Neural crest cell (in vitro differentiated cells): Measurements from ENCODE around the gene CHIC2. TPM values are rescaled to one million over a fixed set of nuclear protein-coding genes. Genes with fewer than 3 reads are reported as not detected.

ENCODE experiments used
- DNase-seq: peaks from one replicate; pipeline ENCODE4 v3.0.0; 2021; ENCODE audit warnings: low read depth, mixed read lengths, low spot score
- H3K27ac Mint-ChIP-seq: one replicate; pipeline ENCODE4 v1.8.0; 2021; ENCODE audit warnings: mild to moderate bottlenecking, mixed read lengths; ENCODE audit not compliant: unreplicated experiment
- H3K27me3 Mint-ChIP-seq: 2 replicates; pipeline ENCODE4 v1.8.0; 2021; ENCODE audit warnings: low read depth, mild to moderate bottlenecking, mixed read lengths
- H3K36me3 Mint-ChIP-seq: 2 replicates; pipeline ENCODE4 v1.8.0; 2021; ENCODE audit warnings: low read depth, mild to moderate bottlenecking, mixed read lengths
- H3K4me1 Mint-ChIP-seq: 2 replicates; pipeline ENCODE4 v1.8.0; 2021; ENCODE audit warnings: mixed read lengths
- H3K4me3 Mint-ChIP-seq: one replicate; pipeline ENCODE4 v1.8.0; 2021; ENCODE audit warnings: mild to moderate bottlenecking, mixed read lengths
- H3K9me3 Mint-ChIP-seq: 2 replicates; pipeline ENCODE4 v1.8.0; 2021; ENCODE audit warnings: mixed read lengths
- total RNA-seq: library from RNA; stranded (reverse); gene quantifications from 2 replicates; pipeline ENCODE4 v1.2.1, GENCODE V29; 2021
- TF ChIP-seq, protein P1 (sequence below): fragments of 200-600 bp; sonication (generic); conservative IDR thresholded peaks from 2 replicates; pipeline ENCODE4 v1.5.0; 2021; ENCODE audit warnings: antibody characterized with exemption, mild to moderate bottlenecking

Gene CHIC2
- total RNA-seq, 1 donor from 2014 or later, result 9.5 TPM

DNA sequence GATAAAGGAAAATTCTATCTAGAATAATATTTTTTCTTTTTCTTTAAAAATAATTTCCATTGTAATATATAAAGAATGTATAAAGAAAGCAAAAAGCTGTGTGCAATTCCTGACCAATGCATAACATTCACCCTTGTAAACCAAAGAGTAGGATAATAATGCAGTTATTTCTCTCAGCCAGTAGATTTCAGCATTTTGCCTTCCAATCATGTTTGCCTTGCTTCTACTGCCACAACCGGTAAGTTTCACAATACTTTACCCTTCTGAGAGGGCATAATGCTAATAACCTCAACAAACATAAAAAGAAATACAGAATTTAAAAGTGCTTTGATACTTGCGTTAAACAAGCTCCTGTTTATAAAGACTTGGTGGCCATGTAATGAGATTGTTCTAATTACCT lies 59.9 kb downstream of the CHIC2 start:
- TF ChIP-seq, protein P1, sequence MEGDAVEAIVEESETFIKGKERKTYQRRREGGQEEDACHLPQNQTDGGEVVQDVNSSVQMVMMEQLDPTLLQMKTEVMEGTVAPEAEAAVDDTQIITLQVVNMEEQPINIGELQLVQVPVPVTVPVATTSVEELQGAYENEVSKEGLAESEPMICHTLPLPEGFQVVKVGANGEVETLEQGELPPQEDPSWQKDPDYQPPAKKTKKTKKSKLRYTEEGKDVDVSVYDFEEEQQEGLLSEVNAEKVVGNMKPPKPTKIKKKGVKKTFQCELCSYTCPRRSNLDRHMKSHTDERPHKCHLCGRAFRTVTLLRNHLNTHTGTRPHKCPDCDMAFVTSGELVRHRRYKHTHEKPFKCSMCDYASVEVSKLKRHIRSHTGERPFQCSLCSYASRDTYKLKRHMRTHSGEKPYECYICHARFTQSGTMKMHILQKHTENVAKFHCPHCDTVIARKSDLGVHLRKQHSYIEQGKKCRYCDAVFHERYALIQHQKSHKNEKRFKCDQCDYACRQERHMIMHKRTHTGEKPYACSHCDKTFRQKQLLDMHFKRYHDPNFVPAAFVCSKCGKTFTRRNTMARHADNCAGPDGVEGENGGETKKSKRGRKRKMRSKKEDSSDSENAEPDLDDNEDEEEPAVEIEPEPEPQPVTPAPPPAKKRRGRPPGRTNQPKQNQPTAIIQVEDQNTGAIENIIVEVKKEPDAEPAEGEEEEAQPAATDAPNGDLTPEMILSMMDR, result no peak
- Mint-ChIP-seq H3K36me3 (peaks cover 9% of the 10 kb centered on the region), H3K27ac (no peak overlapping the region), H3K27me3 (peaks cover 77% of the 10 kb centered on the region), H3K9me3 (no peaks in the 10 kb centered on the region), H3K4me3 (no peak overlapping the region), H3K4me1 (peaks cover 14% of the 10 kb centered on the region)
- DNase-seq, result no peak

DNA sequence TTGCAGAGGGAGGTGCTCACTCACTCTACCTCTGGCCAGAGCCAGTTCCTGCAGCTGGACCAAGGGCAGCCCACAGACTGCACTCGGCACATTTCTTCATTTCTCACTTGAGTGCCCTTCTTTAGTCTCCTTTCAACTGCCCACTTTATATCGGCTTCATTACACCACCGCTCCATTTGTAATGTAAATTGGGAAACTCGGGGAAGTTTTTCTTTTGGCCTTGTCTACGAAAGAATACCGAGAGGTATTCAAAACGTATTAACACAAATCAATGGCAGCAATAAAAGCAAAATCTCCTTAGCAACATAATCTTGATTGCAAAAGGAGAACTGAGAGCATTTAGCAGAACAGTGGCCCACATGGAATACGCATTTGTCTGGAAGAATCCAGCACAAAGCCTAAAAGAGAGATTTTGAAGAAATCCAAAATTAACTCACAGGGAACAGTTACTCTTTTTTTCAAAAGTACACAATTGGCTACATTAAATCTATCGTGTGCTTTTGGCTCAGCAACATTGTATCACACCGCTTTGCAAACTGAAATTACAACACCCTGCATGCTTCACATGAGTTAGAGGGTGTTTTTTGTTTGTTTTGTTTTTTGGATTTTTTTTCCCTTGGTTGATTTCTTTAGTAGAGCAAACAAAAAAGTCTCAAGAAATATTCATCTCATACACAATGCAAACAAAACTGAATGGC lies 62.6 kb downstream of the CHIC2 start:
- H3K4me1 Mint-ChIP-seq, result peaks cover 14% of the 10 kb centered on the region
- H3K9me3 Mint-ChIP-seq, result no peaks in the 10 kb centered on the region
- no peak for DNase-seq
- no peak overlapping the region for H3K27ac Mint-ChIP-seq
- peaks cover 9% of the 10 kb centered on the region for H3K36me3 Mint-ChIP-seq
- peak overlapping the region; percentile 10 for H3K4me3 Mint-ChIP-seq
- TF ChIP-seq, protein P1, result no peak
- peaks cover 84% of the 10 kb centered on the region for H3K27me3 Mint-ChIP-seq

DNA sequence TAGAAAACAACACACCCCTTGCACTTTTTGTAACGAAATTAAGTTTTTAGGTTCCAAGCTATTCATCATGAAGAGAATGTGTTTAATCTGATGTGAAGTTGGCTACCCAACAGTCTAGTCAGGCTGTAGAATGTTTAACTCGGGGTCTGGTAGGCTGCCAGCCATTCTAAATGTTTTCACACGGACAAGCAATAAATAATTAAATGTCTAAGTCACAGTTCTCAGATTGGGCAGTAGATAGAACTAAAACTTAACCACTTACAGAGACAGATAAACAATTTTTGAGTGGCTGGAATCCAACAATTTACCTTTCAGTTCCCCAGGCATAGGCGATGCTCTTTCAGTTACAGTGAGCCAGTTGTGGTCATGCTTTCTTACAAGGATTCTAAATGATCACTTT lies 66.5 kb downstream of the CHIC2 start:
- Mint-ChIP-seq H3K4me3 (no peak overlapping the region), H3K4me1 (peaks cover 14% of the 10 kb centered on the region), H3K36me3 (peaks cover 4% of the 10 kb centered on the region), H3K9me3 (no peaks in the 10 kb centered on the region), H3K27ac (no peak overlapping the region), H3K27me3 (peaks cover 79% of the 10 kb centered on the region)
- TF ChIP-seq, protein P1, result no peak
- DNase-seq, result no peak

DNA sequence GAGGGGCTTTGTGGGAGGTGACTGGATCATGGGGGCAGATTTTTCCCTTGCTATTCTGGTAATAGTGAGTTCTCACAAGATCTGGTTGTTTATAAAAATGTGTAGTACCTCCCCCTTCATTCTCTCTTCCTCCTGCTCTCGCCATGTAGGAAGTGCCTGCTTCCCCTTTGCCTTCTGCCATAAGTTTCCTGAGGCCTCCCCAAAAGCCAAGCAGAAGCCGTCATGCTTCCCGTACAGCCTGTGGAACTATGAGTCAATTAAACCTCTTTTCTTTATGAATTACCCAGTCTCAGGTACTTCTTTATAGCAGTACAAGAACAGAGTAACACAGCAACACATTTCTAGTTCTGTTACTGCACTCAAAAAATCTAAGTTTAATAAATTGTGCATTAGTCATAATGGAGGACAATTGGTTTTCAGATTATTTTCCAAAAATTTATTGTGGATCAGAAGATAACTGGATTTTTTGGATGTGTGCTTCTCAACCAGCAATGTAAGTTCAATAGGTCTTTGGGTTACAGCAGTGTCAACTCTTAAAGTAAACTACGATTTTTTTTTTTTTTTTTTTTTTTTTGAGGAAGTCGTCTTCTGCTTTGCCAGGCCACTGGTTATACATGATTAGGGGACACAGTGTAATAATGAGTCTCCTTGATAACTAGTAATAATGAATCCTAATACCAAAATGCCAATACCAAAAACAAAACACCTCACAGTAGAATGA lies 69.9 kb downstream of the CHIC2 start:
- TF ChIP-seq, protein P1, result no peak
- Mint-ChIP-seq H3K4me3 (no peak overlapping the region), H3K4me1 (no peaks in the 10 kb centered on the region), H3K27ac (no peak overlapping the region), H3K36me3 (no peaks in the 10 kb centered on the region), H3K27me3 (peaks cover 54% of the 10 kb centered on the region), H3K9me3 (no peaks in the 10 kb centered on the region)
- no peak for DNase-seq

DNA sequence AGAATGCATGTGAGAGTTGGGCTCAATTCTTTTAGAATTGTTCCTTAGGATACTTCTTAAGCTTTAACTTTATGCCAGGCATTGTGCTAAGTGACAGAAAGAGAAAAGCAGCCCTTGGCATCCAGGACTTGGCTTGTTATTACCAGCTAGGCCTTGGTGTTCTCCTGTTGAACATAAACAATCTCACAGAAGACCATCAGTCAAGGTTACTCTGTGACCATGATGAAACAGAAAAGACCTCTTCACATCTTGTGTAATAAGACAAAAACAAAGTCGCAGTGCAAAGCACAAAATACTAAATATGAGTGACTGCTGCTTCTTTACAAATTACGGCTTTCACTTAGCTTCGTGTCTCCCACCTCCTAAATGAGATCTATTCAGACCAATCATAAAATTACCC lies 71.6 kb downstream of the CHIC2 start:
- no peaks in the 10 kb centered on the region for H3K9me3 Mint-ChIP-seq
- H3K4me3 Mint-ChIP-seq, result no peak overlapping the region
- peaks cover 37% of the 10 kb centered on the region for H3K27me3 Mint-ChIP-seq
- no peaks in the 10 kb centered on the region for H3K4me1 Mint-ChIP-seq
- no peak overlapping the region for H3K27ac Mint-ChIP-seq
- DNase-seq, result no peak
- H3K36me3 Mint-ChIP-seq, result no peaks in the 10 kb centered on the region
- TF ChIP-seq, protein P1, result no peak
